ENCODE data around the gene FLNB.

DNA sequence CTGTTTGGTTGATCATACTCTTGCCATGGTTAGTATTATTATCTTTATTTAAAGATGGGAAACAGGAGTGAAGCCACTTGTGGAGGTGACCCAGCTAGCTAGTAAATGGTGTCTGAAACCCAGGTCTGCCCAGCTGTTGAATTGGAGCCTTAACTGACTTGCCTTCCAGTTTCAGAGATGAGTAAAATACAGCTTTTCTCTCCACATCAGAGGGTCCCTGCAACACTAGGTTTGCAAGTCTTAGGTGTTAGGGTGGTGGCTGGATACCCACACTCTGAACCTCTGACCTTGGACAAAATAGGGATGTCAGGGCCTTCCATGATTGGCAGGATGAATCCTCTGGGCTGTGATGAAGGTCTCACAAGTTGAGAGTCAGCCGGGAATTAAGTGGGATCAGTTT is 4.1 kb downstream of the FLNB start:
- TF ChIP-seq, protein P1, sequence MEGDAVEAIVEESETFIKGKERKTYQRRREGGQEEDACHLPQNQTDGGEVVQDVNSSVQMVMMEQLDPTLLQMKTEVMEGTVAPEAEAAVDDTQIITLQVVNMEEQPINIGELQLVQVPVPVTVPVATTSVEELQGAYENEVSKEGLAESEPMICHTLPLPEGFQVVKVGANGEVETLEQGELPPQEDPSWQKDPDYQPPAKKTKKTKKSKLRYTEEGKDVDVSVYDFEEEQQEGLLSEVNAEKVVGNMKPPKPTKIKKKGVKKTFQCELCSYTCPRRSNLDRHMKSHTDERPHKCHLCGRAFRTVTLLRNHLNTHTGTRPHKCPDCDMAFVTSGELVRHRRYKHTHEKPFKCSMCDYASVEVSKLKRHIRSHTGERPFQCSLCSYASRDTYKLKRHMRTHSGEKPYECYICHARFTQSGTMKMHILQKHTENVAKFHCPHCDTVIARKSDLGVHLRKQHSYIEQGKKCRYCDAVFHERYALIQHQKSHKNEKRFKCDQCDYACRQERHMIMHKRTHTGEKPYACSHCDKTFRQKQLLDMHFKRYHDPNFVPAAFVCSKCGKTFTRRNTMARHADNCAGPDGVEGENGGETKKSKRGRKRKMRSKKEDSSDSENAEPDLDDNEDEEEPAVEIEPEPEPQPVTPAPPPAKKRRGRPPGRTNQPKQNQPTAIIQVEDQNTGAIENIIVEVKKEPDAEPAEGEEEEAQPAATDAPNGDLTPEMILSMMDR (IDR thresholded peaks at IDR 0.05) = no peak
- TF ChIP-seq POLR2A (IDR thresholded peaks at IDR 0.05) = no peak
